GM18873 (cell line): Measurements from ENCODE around the gene NLRP9.

ENCODE experiments used
- ATAC-seq: cut with Tn5 transposase; IDR thresholded peaks from one replicate; pipeline ENCODE4 v1.9.1; 2021; ENCODE audit warnings: mild to moderate bottlenecking, moderate library complexity, moderate number of reproducible peaks; ENCODE audit not compliant: unreplicated experiment, low FRiP score

NLRP9 gene

GRCh38 chr19:55704494-55705245 is 33.5 kb downstream of the NLRP9 start:
- ATAC-seq = no peak

GRCh38 chr19:55703790-55704215 is 34.4 kb downstream of the NLRP9 start:
- ATAC-seq = no peak

GRCh38 chr19:55702131-55702627 is 36.0 kb downstream of the NLRP9 start:
- ATAC-seq = no peak

GRCh38 chr19:55700813-55701212 is 37.4 kb downstream of the NLRP9 start:
- no peak for ATAC-seq

GRCh38 chr19:55699221-55699620 is 39.0 kb downstream of the NLRP9 start:
- no peak for ATAC-seq

- no peak for ATAC-seq
Observed at GRCh38 chr19:55698256-55698655, 39.9 kb downstream of the NLRP9 start.

GRCh38 chr19:55697698-55698097 is 40.5 kb downstream of the NLRP9 start:
- no peak for ATAC-seq

- no peak for ATAC-seq
Observed at GRCh38 chr19:55697069-55697440, 41.1 kb downstream of the NLRP9 start.

GRCh38 chr19:55696301-55697068 is 41.7 kb downstream of the NLRP9 start:
- ATAC-seq = no peak

- ATAC-seq = no peak
Observed at GRCh38 chr19:55695511-55696290, 42.5 kb downstream of the NLRP9 start.

- ATAC-seq = no peak
Observed at GRCh38 chr19:55694656-55695491, 43.3 kb downstream of the NLRP9 start.

- ATAC-seq = no peak
Observed at GRCh38 chr19:55694241-55694655, 44.0 kb downstream of the NLRP9 start.

GRCh38 chr19:55693336-55693974 is 44.7 kb downstream of the NLRP9 start:
- ATAC-seq = no peak

GRCh38 chr19:55692681-55693081 is 45.5 kb downstream of the NLRP9 start:
- ATAC-seq = no peak

- no peak for ATAC-seq
Observed at GRCh38 chr19:55691561-55692481, 46.4 kb downstream of the NLRP9 start.

- ATAC-seq = no peak
Observed at GRCh38 chr19:55690769-55691545, 47.2 kb downstream of the NLRP9 start.

GRCh38 chr19:55690109-55690768 is 48.0 kb downstream of the NLRP9 start:
- no peak for ATAC-seq
